Glutamatergic neuron (in vitro differentiated cells): ENCODE results near the gene RASD1. TPM values are rescaled to one million over a fixed set of nuclear protein-coding genes. Genes with fewer than 3 reads are reported as not detected.

Experiments used
- DNase-seq: peaks from one replicate; pipeline ENCODE4 v3.0.0; 2022
- H3K27ac Mint-ChIP-seq: one replicate; pipeline ENCODE4 v1.8.0; 2020; ENCODE audit warnings: mild to moderate bottlenecking, mixed read lengths, inconsistent platforms; ENCODE audit not compliant: unreplicated experiment
- H3K27me3 Mint-ChIP-seq: one replicate; pipeline ENCODE4 v1.8.0; 2020; ENCODE audit warnings: mild to moderate bottlenecking, moderate library complexity, mixed read lengths, inconsistent platforms; ENCODE audit not compliant: unreplicated experiment
- H3K36me3 Mint-ChIP-seq: one replicate; pipeline ENCODE4 v1.8.0; 2020; ENCODE audit warnings: mild to moderate bottlenecking, mixed read lengths, inconsistent platforms; ENCODE audit not compliant: unreplicated experiment
- H3K4me1 Mint-ChIP-seq: one replicate; pipeline ENCODE4 v1.8.0; 2020; ENCODE audit warnings: mild to moderate bottlenecking, low read depth, mixed read lengths, inconsistent platforms; ENCODE audit not compliant: unreplicated experiment
- H3K4me3 Mint-ChIP-seq: one replicate; pipeline ENCODE4 v1.8.0; 2020; ENCODE audit warnings: mild to moderate bottlenecking, mixed read lengths, inconsistent platforms; ENCODE audit not compliant: unreplicated experiment
- H3K9me3 Mint-ChIP-seq: one replicate; pipeline ENCODE4 v1.8.0; 2020; ENCODE audit warnings: mild to moderate bottlenecking, moderate library complexity, mixed read lengths, inconsistent platforms; ENCODE audit not compliant: unreplicated experiment
- total RNA-seq: library from RNA; stranded (reverse); fragmentation: NEBNext Ultra II Directional; extraction: Animal tissue kit (Norgen Biotek cat#: 25700); gene quantifications from one replicate; pipeline ENCODE4 v1.2.1, GENCODE V29; 2021; ENCODE audit not compliant: unreplicated experiment
- TF ChIP-seq, protein P1 (sequence below): fragments of 200-600 bp; sonication (generic); IDR thresholded peaks from one replicate; pipeline ENCODE4 v1.5.0; 2021; ENCODE audit not compliant: partially characterized antibody, unreplicated experiment

The RASD1 gene
- total RNA-seq, 1 donor from 2014 or later: 140 TPM

DNA sequence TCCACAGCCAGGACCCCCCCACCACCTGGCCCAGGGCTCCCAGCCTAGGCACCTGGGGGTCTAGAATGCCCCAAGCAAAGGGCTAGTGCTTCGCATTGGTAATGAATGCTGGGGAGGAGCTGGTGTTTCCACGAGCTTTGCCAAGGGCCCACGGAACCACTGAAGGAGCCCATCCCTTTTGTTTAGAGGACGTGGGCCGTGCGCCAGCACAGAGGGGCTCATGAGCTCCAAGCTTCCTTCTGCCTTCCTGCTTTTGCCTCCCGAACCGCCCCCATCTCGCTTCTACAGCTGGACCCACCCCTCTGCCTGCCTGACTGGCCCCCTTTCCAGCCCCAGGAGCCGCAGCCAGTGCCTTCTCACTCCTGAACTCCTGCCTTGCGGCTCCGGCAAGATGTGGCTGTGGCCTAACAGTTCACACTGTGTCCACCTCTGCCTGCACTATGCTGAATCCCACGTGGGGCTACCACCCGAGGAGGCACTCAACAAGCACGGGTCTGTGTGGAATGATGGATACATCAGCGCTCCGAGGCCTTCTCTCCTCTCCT lies 31.8 kb upstream of the RASD1 start:
- TF ChIP-seq, protein P1, sequence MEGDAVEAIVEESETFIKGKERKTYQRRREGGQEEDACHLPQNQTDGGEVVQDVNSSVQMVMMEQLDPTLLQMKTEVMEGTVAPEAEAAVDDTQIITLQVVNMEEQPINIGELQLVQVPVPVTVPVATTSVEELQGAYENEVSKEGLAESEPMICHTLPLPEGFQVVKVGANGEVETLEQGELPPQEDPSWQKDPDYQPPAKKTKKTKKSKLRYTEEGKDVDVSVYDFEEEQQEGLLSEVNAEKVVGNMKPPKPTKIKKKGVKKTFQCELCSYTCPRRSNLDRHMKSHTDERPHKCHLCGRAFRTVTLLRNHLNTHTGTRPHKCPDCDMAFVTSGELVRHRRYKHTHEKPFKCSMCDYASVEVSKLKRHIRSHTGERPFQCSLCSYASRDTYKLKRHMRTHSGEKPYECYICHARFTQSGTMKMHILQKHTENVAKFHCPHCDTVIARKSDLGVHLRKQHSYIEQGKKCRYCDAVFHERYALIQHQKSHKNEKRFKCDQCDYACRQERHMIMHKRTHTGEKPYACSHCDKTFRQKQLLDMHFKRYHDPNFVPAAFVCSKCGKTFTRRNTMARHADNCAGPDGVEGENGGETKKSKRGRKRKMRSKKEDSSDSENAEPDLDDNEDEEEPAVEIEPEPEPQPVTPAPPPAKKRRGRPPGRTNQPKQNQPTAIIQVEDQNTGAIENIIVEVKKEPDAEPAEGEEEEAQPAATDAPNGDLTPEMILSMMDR: no peak
- H3K36me3 Mint-ChIP-seq: no peaks in the 10 kb centered on the region
- no peak overlapping the region for H3K27ac Mint-ChIP-seq
- no peak overlapping the region for H3K4me3 Mint-ChIP-seq
- peaks cover 2% of the 10 kb centered on the region for H3K9me3 Mint-ChIP-seq
- no peak for DNase-seq
- H3K4me1 Mint-ChIP-seq: peaks cover 21% of the 10 kb centered on the region
- H3K27me3 Mint-ChIP-seq: peaks cover under 1% of the 10 kb centered on the region

DNA sequence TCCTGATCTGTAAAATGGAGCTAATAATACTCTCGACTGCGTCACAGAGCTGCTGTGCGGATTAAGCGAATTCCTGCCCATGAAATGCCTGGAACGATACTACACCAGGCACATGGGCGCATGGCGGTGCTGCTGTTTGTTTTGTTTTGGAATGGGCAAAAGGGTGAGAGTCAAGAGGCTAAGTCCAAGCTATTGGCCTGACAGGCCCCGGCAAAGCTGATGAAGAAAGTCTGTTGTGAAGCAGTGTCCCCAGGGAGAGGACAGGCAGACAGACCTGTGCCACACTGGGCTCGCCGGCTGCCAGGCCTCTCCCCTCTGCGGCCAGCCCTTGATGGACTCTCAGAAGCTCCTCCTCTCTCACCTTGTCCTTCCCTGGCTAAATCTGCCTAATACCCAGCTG lies 31.3 kb upstream of the RASD1 start:
- H3K36me3 Mint-ChIP-seq: no peaks in the 10 kb centered on the region
- peaks cover 2% of the 10 kb centered on the region for H3K9me3 Mint-ChIP-seq
- H3K4me3 Mint-ChIP-seq: no peak overlapping the region
- H3K27ac Mint-ChIP-seq: no peak overlapping the region
- peak; percentile 8 for DNase-seq
- TF ChIP-seq, protein P1: no peak
- H3K4me1 Mint-ChIP-seq: peaks cover 25% of the 10 kb centered on the region
- H3K27me3 Mint-ChIP-seq: no peaks in the 10 kb centered on the region

DNA sequence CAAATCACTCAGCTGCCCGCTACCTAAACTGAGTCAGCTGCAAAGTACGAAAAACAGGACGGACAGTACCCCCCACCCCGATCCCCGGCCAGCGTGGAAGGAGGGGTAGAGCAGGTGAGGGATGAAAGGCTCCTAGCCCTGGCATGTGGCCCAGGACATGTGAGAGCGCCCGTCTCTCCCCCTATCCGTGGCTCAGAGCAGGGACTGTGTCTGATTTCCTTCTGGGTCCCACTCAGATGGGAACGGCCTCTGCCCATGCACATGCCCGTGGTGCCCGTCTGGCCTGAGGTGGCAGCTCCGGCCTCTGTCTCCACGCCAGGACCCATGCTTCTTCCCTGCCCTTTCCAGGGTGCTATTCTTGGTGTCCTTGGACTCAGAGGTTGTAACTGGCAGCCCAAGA lies 30.2 kb upstream of the RASD1 start:
- Mint-ChIP-seq H3K4me1 (peaks cover 30% of the 10 kb centered on the region), H3K4me3 (no peak overlapping the region), H3K27me3 (no peaks in the 10 kb centered on the region), H3K36me3 (no peaks in the 10 kb centered on the region), H3K9me3 (peaks cover 2% of the 10 kb centered on the region), H3K27ac (no peak overlapping the region)
- TF ChIP-seq, protein P1: no peak
- peak; percentile 15 for DNase-seq

DNA sequence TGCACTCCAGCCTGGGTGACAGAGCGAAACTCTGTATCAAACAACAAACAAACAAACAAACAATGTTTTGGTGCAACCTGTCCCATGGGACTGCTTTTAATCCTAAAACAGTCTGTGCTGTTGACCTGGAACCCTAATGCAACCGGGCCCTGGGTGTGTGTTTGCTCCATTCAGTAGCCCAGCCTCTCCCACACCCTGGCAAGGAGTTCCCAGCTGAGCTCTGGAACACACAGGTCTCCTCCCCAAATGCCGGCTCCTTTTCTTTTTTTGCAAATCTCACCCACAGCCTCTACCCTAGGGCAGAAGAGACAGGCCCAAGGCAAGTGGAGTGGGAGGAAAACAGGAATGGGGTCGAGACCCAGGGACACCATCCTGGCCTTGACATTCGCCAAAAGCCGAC lies 29.8 kb upstream of the RASD1 start:
- Mint-ChIP-seq H3K4me1 (peaks cover 30% of the 10 kb centered on the region), H3K27ac (no peak overlapping the region), H3K4me3 (no peak overlapping the region), H3K9me3 (peaks cover 2% of the 10 kb centered on the region), H3K36me3 (no peaks in the 10 kb centered on the region), H3K27me3 (no peaks in the 10 kb centered on the region)
- TF ChIP-seq, protein P1: no peak
- DNase-seq: no peak

DNA sequence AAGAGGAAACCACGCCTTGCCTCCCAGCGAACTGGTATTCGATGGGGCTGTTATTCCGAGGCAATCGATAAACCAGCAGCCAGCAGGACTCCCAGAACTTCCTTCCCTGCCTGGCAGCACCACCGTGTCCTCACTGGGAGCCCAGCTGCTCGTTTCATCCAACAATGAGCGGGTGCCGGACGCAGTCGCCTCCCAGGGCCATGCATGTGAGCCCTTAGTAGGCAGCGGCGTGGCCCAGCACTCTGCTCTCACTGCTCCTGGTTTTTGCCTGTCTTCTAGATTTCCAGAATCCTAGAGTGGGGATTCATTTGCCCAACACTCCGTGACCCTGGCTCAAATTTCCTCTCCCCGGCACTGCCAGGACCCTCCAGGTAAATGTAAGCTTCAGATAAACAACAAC lies 29.1 kb upstream of the RASD1 start:
- TF ChIP-seq, protein P1: no peak
- Mint-ChIP-seq H3K9me3 (peaks cover 2% of the 10 kb centered on the region), H3K27me3 (no peaks in the 10 kb centered on the region), H3K36me3 (no peaks in the 10 kb centered on the region), H3K4me3 (no peak overlapping the region), H3K4me1 (peaks cover 29% of the 10 kb centered on the region), H3K27ac (peak overlapping the region; percentile 55)
- DNase-seq: peak; percentile 16
